ENCODE results near the gene FGD4.

FGD4 gene

DNA sequence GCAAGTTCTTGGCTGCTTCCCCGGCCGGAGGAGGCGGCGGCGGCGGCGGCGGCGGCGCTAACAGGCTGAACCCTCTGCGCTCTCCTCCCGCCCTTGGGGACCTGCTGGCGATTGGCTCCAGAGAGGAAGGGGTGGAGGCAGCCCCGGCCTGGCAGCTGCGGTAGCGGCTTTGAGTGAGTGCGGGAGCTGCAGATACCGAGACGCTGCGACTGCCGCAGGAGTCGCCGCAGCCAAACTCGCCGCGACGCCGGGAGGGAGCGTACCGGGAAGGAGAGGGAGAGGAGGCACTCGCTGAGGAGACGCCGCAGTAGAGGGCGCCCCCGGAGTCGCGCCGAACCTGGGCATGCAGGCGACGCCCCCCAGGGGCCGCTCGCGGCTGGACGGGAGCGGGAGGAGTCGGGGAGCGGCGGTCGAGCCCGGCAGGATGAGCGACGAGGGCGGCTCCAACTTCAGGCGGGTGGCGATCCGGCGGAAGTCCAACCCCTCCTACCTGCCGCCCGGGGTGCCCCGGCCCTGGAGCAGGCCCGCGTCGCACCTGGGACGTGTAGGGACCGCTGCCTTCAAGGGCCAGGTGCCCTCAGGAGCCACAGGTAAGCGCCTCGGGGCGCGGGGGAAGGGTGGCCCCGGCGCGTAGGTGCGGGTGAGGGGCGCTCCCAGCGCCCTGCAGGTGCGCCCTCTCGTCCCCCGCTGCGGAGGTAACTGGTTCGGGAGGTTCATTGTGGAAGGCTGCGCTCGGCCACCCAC is at the start of gene FGD4:
Gene FGD4 (plus strand): TSS at position 189 of the 744 bp plus-strand sequence.
- peak; percentile 44 to 45 for DNase-seq

DNA sequence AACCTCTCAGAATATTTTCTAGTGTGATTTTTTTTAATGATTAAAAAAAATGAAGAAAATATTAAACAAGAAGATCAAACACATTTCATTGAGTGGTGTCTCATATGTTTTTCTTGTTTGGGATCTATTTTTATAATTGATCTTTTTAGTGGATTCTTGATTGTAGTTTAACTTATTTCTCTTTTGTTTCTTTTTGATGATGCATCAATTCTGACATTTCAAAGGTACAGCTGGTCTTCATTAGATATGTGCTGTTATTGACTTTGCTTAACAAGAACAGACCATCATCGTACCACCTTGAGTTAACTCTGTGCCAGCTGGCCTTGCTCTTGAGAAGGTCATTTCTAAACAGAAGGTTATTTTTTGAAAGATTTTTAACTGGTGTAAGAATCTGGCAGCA is 45.8 kb upstream of the FGD4 start:
- DNase-seq: no peak

DNA sequence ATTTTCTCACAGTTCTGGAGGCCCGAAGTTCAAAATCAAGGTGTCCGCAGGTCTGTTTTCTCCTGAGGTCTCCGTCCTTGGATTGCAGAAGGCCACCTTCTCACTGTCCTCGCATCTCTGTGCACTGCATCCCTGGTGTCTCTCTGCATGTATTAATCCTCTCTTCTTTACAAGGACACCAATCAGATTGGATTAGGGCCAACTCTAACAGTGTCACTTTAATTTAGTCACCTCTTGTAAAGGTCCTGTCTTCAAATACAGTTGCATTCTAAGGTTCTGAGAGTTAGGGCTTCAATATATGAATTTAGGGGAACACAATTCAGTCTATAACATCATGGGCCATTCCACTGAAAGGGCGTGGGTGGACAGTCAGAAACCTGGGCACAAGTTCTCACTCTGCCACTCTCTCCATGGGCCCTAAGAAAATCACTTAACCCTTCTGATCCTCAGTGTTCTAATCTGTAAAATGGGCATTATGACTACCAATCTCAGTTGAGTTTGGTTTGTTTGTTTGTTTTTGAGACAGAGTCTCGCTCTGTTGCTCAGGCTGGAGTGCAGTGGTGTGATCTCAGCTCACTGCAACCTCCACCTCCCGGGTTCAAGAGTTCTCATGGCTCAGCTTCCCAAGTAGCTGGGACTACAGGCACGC is 41.6 kb upstream of the FGD4 start:
- DNase-seq: no peak

DNA sequence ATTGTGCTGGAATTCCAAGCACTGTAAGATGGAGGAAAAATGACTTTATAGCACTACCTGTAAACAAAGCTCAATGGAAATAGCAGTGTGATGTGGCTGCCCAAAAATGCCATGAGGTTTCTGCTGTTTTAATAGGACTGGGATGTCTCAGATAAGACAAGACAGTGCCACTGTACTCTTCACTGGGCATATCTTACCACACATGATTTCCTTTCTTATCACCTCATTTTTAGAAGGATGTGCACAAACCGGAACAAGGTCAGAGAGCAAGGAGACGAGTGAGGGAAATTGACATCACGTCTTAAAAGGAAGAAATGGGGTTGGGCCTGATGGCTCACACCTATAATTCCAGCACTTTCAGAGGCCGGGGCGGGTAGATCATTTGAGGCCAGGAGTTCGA is 38.4 kb upstream of the FGD4 start:
- DNase-seq: no peak

DNA sequence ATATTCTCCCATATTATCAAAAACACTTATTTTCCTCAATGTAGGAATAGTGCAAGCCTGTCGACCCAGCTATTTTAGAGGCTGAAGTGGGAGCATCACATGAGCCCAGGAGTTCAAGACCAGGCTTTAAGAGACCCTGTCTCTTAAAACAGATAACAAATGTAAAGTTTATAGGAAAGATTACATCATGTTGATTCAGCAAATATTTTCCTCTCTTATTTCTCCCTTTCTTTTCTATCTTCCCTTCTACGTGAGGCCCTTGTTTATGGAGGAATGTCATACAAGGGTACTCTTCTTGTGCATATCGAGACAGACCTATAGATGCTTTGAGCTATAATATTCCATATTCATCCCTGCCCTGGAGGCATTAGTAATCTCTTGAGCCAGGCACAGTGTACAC is 36.5 kb upstream of the FGD4 start:
- DNase-seq: no peak

DNA sequence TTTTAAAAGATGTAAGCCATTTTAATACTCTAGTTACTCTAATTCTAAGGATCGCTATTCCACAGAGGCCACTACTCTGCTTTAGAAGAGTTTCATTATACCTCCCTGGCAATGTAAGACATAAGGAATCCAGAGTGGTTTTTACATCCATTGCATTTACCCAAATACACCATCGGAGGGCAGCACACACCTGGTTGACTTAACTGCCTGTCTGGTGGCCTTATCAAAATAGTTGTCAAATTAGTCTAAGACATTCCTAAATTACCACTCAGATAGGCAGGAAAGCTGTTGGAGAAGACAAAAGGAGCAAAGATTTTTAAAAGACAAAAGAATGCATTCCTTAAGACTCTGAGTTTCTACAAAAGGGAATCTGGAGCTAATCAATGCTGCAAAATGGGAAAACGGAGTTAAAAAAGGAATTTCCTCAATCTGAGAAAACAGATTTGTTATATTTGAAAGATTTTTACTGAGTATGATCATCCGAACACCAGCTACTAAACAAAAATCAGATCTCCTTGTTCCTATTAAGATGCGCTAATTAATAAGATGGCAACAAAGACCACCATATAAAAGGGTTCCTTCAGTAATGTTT is 33.8 kb upstream of the FGD4 start:
- peak; percentile 41 to 60 for DNase-seq

DNA sequence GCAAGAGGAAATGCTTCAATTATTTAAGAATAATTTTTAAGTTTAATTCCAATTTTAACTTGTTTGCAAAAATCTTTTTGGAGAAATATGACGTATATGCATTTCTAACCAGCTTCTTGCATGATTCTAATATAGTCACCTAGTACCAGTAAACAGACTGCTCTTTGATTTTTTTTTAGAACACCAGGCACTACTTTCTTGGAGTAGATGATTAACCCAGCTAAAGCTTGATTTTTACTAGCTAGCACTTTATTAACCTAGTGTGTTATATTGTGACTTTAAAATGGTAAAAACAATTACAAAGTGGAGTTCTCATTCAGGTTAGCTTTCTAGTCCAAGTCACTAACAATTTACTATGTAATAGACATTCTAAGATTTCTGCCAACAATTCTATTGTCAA is 32.6 kb upstream of the FGD4 start:
- no peak for DNase-seq

DNA sequence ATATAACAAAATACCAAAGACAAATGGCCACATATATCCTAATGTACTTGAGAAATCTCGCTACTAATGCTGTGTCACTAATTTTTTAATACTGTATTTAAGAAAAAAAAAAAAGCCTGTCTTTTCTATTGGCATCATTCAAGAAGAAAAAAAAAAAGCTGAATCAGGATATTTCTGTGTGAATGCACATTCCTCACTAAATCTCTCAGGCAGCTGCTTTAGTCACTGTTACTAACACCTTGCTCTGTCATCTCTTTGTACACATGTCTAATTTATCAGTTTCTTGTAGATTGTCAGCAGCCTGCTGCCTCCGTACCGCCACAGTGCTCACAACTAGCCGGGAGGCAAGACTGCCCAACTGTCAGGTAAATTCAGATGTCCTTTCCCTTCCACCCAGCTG is 32.0 kb upstream of the FGD4 start:
- DNase-seq: no peak

DNA sequence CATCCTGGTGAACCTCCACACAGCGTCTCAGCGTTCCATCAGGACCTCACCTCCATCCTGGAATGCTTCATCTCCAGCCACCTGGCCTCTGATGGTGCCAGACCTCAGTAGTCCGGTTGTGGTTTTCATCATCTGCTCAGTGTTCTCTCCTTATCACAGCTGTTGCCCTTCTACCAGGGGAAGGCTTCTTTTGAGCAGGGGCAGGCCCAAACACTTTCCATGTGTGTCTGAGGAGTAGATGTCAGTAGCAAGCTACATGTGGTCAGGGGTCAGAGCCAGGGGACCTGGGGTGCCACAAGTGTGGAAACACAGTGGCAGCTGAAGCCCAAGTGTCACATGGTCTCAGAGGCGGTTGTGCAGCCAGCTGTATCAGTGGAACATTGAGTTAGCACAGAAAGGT is 30.2 kb upstream of the FGD4 start:
- no peak for DNase-seq

DNA sequence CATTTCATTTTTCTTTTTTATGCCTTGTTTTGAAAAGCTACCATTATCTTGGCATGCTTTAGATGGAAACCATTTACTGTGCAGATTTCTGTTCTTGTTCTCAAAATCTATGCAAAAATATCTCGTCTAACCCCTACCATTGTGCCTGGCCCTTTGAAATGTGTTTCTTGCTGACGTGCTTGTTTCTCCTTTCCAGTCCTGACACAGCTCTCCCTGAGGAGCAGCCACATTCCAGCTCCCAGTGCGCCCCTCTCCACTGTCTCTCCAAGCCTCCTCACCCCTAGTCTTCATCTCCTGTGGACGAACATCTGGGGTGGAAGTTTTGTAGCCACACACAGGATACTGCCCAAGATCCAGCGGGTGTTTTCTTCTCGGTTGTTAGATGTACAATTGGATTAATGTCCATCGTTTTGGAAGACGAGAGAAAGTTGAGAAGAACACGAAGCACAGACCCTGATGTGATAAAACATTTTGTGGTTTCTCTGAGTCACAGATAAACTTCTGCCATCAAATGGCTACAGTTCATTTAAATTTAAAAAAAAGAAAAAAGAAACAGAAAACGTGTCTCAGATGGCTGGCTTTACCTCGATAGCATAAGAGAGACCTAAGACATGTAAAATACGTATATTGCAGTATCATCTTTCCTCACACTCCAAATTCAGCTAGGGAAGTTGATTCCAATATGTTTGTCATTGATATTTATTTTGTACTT is 21.9 kb upstream of the FGD4 start:
- no peak for DNase-seq

DNA sequence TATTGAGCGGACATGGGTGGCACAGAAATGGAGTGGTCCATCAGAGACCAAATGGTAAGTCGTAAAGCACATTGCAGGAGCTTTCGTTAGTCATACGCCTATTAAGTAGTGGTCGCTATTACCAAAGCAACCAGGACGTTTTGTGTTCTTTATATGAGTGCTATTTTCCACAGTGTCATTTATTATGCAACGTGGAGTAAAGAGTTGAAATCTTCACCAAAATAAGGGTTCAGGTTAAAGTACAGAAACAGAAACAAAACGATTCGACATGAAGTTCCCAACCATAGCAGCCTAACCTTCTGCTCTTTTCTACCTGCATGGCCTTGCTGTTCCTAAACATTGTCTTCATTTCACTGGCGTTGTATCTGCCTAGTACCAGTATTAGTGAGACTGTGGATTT is 20.1 kb upstream of the FGD4 start:
- no peak for DNase-seq

DNA sequence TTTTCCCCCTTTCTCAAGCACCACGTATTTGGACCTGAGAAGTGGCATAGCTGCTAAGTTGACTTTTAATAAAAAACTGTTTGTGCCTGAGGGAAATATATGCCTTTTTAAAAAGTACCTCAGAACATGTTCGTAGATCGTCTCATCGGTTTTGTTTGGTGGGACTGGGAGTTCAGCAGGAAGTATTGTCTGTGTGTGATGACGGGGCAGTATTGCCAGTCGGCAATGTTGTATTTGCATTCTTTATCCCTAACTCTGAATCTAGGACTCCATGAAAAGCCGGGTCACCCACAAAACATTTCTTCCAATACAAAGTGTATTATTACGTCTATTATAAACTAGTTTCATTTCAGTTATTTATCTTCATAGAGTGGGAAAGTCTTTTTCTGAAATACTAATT is 19.7 kb upstream of the FGD4 start:
- no peak for DNase-seq

DNA sequence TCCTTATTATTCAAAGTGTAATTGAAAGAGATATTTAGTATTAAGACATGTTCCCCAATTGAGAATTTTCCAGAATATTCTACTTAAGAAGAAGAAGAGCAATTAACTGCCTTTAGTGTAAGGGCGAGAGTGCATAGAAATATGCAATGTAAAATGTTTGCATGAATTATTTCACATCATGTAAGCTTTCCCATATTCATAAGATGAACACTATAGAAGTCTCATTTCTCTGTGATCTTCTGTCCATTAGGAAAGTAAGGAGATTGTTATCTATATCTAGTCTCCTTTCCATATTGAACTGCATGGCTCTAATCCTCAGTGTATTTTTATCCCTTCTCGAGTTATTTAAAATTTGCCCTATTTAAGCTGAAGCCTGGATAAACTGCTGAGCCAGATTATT is 17.1 kb upstream of the FGD4 start:
- no peak for DNase-seq

DNA sequence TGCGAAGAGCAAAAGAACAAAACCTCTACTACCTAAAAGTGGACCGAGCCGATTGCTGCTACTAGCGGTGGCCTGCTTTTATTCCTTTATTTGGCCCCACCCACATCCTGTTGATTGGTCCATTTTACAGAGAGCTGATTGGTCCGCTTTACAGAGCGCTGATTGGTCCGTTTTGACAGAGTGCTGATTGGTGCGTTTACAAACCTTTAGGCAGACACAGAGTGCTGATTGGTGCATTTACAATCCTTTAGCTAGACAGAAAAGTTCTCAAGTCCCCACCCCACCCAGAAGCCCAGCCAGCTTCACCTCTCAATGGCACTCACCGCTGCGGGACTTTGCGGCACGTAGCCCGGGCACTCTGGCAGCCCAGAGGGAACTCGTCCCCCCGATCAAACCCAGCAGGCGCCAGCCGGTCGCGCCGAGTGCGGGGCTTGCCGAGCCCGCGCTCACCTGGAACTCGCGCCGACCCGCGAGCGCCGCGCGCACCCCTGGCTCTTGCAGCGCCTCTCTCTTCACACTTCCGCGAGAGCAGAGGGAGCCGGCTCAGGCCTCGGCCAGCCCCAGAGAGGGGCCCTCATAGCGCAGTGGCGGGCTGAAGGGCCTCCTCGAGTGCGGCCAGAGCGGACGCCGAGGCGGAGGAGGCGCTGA is 8.7 kb upstream of the FGD4 start:
- peak in 1 of 2 donors; percentile 19 for DNase-seq

DNA sequence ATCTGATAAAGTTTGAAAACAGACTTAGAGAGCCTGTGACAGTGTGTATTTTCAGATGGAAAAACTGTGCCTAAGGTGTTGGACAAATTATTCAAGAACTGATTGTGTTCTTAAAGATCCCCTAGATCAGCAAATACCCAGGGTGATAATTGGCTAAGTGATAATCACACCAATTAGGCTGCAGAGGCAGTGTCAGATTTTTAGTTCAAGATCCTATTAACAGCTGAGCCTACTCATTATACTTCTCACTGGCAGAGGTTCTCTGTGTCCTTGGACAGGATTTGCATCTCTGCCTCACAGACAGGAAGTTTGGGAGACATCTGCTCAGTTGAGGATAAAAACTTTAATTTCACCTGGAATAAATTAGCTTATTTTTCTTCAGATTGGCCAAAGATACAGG is 4.3 kb upstream of the FGD4 start:
- no peak for DNase-seq

DNA sequence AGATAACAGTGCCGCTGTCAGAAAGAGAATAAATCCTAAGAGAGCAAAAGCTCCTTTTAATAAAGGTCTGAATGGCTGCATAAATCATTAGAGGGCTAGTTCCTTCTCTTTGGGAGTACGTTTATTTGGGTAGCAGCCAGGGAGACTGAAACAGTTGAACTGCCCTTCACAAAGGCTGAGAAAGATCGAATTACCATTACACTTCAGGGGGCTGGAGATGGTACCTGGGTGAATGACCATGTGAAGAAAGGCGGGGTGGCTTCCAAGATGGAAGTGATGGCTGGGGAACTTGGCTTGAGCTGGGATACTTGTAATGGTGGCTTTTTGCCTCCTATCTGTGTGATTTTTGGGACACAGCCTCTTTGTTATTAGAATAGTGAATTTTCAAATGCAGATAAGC is 1.7 kb upstream of the FGD4 start:
- no peak for DNase-seq

DNA sequence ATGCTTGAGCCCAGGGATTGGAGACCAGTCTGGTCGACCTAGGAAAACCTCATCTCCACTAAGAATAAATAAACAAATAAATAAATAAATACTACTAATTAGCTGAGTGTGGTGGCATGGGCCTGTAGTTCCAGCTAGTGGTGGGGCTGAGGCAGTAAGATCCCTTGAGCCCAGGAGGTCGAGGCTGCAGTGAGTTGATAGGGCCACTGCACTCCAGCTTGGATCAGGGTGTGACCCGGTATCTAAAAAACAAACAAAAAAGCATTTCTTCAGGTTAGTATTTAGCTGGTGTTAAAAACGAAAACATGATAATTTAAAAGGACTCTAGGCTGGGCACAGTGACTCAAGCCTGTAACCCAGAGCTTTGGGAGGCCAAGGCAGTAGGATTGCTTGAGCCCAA is 1.2 kb upstream of the FGD4 start:
- no peak for DNase-seq

DNA sequence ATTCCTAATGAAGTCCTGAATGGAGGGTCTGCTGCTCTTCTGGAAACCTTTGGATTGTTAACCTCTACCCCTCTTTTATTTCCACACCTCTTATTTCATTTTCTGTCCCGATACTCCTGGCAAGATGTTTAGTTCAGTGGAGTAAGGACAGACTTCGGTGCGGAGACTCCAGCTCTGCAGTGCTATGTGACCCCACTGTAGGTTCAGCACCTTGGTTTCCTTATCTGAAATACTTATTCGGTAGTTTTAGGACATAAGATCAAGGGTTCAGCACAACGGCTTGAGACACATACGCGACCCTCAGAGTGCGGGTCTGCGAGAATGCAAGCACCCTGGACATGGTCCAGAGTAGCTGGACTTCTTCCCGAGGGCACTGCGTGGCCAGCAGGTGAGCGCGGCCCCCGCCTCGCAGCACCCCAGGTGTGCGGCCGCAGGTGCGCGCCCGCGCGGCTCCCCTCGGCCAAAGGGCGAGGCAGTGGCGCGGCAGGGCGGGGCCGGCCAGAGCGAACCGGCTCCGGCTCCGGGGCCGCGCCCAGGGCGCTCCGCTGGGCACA is 465 bp upstream of the FGD4 start:
- no peak for DNase-seq

DNA sequence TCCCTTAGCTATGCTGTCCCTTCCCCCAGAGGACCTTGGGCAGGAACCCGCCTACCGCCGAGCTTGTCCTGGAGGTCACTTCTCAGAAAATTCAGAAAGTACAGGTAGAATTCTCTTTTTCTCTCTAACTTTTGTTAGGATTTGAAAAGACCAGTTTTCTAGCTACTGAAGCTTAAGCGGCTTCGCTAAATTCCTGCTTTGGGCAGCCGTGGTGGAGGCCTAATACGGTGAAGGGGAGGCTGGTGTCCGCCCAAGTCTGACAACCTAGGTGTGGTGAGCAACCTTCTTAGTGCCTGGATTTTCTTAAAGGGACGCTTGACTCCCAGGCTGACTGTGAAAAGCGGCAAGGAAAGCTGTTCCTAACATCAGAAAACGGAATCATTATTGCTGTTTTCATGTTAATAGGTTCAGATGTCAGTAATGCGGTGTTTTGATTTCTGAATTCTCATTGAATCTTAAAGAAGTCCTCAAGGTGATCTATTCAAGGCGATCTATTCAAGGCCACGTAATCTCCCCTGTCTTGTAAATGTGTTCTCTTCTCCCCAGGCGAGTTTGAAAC is 835 bp downstream of the FGD4 start:
- DNase-seq: no peak

DNA sequence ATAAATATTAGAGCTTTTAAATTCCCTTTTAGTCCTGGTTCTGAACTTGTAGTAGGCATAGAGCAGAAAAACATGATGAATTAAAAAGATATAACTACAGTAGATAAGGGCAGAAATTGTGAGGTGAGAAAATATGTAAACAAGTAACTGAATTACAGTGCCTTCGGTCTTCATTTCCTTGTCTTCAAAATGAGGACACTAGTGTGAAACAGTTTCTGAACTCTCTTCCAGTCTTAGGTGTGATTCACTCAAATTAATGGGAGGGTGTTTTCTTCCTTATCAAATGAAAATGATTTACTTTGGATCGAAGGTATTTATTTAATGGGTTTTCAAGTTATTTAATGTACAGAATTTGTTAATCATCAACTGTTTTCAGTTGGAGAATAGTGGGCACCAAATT is 1.5 kb downstream of the FGD4 start:
- no peak for DNase-seq

DNA sequence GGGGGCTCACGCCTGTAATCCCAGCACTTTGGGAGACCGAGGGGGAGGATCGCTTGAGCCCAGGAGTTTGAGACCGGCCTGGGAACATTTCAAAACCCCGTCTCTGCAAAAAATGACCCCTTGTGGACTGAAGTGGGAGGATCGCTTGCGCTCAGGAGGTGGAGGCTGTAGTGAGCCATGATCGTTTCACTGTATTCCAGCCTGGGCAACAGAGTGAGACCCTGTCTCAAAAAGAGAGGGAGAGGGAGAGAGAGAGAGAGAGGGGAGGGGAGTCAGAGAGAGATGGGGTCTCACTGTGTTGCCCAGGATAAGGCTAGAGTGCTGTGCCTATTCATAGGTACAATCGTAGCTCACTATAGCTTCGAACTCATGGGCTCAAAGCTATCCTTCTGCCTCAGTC is 2.8 kb downstream of the FGD4 start:
- DNase-seq: no peak

DNA sequence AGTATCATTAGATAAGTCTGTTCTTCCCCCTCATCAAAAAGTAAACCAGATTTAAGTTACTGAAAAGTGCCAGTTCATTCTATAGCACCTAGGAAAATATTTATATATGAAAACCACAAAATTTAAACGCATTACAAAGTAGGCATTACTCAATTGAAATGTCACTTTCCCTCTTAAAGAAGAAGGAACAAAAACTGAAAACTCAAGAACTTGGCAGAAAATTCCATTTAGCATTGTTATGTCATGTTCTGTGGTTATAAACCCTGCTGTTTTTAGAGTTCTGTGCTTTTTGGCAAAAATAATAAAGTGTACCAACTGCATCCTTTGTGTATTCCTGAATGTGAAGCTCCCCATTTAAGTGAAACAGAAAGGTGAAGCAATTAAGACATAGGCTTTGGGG is 3.6 kb downstream of the FGD4 start:
- DNase-seq: no peak

DNA sequence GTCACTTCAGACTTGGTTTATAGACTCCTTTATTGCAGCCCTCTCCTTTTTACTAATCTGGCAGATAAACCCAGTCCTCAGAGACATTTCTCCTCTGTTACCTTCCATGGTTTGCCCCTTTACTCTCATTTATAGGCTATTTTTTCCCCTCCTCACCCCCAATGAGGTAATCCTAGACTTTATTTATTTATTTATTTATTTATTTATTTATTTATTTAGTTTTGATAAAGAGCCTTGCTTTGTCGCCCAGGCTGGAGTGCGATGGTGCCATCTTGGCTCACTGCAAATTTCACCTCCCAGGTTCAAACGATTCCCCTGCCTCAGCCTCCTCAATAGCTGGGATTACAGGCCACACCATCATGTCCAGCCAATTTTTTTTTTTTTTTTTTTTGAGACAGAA is 8.4 kb downstream of the FGD4 start:
- no peak for DNase-seq

Measured in CD4-positive, alpha-beta T cell treated with Interferon alpha-2 for 1 hour (primary cell).